OCI-M2 (cell line): ENCODE measurements around the gene NRGN.

Experiments used
- DNase-seq: peaks from one replicate; lab custom pipeline; 2025; ENCODE audit not compliant: unreplicated experiment; lab: John Stamatoyannopoulos, UW

Gene NRGN

GRCh38 chr11:124788521-124788920, 48.8 kb downstream of the NRGN start:
- no peak for DNase-seq

GRCh38 chr11:124791626-124792341, 52.0 kb downstream of the NRGN start:
- no peak for DNase-seq

- DNase-seq, result no peak
Measured at GRCh38 chr11:124793466-124794278, 53.9 kb downstream of the NRGN start.

- no peak for DNase-seq
Measured at GRCh38 chr11:124796312-124796711, 56.6 kb downstream of the NRGN start.
